Measurements from ENCODE around the gene VSNL1. TPM values are rescaled to one million over a fixed set of nuclear protein-coding genes. Genes with fewer than 3 reads are reported as not detected.

Gene VSNL1
- polyA plus RNA-seq, 1 donor = 4.9 TPM

DNA sequence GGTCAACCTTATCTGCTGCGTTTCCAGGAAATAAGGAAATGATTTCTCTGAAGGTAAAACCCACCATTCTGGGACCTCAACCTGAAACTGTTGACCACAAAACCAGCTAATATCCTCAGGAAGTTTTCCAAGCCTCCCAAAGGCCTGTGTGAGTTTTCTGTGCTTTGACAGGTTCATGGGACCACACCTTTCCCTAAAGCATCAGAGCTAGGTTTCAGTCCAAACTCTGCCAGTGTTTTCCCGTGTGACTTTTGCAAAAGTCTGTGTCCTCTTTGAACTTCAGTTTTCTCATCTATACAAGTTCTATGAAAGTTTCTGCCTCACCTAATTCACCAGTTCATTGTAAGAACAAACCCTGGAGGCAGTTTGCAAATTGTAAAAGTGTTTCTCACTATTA is 39.8 kb downstream of the VSNL1 start:
- DNase-seq (ENCODE audit: low read depth) = no peak

DNA sequence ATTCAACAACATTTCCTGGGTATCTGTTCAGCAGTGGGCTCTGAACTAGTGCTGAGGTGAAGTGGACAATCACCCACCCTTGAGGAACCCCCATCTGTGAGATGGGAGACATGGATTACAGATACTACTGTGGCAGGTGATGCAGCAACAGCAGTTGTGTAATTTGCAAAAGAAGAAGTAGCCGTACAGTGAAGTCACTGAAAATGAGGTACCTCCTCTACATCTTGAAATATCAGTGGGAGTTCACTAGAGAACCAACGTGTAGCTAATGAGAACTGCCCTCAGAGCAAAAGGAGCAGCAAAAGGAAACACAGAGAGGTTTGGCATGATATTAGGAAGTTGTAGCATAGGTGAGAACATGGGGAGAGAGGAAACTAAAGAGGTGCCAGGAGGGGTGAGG is 41.3 kb downstream of the VSNL1 start:
- DNase-seq (ENCODE audit: low read depth) = no peak

DNA sequence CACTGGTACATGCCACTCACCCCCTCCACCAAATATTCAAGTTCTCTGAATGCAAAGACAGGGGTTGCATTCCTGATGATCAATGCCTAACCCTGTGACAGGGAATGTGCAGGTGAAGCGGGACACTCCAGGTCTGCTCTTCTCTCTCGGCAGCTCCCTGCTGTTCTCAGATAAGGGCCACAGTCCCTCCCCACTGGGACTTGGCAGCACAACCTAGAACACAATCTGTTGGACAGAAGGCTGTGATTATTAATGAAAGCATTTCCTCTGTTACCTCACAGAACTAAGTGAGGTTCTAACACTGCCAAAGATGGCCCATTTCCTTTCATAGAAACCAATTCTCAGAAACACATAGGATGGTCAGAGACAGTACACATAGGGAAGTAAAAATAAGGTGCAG is 42.7 kb downstream of the VSNL1 start:
- no peak for DNase-seq (ENCODE audit: low read depth)

DNA sequence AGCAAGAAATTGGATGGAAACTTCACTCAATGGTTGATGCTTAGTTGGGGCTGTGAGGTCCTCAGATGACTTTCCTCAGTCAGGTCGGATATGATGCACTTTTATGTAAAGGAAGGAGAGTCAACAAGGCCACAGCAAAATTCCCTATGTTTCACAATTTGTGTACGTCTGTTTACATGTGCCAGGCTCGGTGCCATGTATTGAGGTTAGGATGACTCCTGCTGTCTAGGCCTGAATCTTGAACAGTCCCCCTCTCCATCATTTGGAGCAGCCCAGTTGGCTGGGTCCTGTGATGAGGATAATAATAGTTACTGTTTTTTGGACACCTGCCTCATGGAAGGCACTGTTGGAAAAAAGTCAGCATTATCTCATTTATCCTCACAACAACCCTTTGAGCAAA is 43.1 kb downstream of the VSNL1 start:
- DNase-seq (ENCODE audit: low read depth) = no peak

DNA sequence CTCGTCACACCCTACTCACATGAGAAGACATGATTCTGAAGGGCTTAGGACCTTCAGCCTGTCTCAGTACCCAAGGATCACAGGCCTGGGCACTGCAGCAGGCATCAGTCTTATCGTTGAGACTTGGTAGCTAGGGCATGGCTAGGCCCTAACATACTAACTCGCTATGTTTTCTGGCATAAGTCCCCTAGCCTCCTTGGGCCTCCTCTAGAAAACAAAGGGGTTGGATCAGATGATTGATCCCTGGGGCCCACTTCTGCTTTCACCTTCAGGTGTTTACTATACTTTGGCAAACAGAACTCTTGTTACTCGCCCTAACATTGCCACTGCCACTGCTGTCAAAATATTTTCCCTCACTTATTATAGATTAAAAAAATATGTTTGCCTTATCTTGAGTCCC is 44.2 kb downstream of the VSNL1 start:
- DNase-seq (ENCODE audit: low read depth) = no peak

DNA sequence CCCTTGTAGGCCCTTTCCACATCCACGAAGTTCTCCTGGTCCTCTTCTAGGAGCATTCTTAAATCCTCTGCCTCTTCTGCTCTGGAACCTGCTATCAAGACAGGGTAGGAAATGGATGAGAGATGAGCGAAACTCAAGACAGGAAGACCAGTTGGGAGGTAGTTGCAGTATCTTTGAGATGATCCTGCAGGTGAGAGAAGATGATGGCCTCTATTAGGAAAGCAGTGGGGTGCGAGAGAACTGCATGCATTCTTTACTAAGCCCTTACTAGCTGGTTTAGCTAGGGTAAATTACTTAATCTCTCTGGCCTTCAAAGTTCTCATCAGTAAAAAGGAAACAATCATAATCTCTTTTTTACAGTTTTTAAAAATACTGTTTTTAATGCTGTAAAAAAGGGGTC is 47.0 kb downstream of the VSNL1 start:
- no peak for DNase-seq (ENCODE audit: low read depth)

DNA sequence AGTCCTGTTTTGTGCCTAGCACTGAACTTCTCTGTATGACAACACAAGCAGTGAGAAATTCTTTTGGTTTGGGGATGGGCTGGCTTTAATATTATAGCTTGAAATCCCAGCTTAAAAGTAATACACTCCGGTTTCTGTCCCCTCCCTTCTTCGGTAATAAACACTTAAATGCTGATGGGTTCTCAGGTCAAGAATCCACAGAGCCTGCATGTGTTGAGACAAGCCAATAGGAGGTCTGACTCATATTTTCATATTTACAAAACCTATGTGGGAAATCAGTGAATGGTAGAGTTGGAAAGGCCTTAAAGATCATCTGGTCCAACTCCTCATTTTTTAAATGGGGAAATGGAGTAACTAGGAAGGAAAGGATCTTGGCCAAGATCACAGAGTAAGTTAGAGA is 47.5 kb downstream of the VSNL1 start:
- no peak for DNase-seq (ENCODE audit: low read depth)

DNA sequence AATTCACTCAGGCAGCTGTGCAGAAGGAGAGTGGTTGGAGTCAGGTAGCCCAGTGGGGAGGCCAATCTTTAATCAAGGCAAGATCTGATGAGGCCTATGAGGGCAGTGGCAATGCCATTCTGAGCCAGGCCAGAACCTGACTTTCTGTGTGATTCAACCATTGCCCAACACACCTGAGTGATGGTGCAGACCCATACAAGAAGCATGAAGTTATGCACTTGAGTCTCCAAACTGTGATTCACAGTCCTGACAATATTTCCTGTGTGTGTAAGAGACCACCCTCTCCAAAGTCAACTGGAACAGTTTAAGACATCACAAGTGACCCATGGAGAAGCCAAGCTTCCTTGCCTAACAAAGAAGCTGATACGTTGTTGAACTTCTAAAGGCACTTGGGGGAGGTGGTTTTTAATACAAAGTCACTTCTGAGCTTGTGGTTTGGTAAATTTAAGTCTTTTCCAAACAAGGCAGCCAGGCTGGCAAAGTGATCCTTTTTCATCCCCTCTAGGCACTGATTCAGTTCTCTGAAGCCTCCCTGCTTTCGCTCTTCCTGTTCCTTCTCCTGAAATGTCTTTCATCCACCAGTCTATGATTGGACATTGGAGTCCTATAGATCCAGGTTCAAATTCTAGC is 49.0 kb downstream of the VSNL1 start:
- no peak for DNase-seq (ENCODE audit: low read depth)

DNA sequence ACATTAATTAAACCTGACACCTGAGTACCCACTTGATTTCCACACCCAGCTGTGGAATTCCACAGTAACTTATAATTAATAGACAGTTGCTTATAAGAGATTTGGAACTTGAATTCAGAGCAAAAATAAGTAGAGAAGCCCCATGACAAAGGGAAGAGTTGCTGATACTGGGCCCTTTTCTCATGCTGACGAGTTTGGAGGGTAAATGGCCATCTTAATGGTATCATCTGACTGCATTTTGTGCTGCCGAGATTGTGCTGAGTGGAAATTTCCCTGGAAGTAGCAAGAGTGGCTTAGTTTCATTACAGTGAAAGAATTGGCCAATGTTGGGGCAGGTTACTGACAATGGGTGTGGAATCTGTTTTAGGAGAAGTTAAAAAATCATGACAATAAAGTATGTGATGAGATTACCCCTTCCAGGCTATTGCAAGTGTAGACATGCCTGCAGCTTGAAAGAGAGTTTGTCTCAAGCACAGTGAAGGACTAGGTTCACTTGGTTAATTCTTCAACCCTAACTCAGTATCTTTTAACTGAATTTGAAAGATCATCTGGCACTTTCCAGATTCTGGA is 49.9 kb downstream of the VSNL1 start:
- no peak for DNase-seq (ENCODE audit: low read depth)

DNA sequence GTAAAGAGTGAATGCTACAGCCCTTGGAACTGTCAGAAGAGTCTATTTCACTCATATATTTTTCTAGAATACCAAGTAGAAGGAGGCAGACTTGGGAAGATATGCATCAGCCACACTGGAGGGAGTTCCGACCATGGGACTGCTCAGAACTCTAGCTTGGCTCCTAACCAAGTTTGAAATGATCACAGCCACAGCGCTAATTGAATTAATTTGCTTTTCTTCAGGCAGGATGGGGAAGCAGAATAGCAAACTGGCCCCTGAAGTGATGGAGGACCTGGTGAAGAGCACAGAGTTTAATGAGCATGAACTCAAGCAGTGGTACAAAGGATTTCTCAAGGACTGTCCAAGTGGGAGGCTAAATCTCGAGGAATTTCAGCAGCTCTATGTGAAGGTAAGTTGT is 51.4 kb downstream of the VSNL1 start:
- DNase-seq (ENCODE audit: low read depth) = no peak

DNA sequence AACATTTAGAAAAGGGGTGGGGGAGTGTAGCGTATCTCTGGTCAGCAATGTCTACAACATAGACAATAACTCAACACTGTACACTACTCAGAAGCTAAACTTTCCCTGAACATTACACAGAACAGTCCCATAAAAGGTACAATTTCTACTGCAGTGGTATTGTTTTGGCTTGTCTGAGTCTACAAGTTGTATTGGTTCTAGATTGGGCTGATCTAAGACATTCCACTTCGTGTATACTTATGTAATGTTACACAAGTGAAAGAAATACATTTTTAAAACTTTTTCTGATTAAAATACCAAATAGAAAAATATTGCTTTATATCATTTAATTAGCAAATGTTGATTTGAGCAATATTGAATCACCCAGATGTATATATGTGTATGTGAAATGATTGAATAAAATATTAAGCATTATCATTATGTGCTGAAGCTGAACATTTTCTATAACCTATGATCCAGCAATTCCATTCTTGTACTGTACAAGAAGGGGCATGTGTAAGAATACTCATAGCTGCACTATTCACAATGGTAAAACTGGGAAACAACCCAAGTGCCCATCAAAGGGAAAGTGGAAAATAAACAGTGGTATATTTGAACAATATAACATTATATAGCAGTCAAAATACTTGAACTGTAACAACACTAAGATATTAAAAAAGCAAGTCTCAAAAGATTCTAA is 52.4 kb downstream of the VSNL1 start:
- DNase-seq (ENCODE audit: low read depth) = no peak

DNA sequence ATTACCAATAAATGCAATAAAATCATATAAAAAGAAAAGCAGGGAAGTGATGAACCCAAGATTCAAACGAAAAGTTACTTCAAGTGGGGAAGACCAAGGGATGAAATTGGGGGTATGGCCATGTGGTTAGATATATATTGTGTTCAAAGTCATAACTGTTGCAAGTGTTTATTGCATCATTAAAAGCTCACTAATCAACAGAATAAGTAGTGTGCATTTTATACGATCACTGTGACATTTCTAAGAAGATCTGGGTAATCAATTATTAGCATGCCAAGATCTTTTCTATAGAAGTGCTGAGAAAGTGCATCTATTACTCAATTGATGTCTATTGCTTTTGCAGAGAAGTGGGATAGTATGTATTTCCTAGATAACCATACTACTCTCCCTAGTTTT is 52.9 kb downstream of the VSNL1 start:
- DNase-seq (ENCODE audit: low read depth) = no peak

DNA sequence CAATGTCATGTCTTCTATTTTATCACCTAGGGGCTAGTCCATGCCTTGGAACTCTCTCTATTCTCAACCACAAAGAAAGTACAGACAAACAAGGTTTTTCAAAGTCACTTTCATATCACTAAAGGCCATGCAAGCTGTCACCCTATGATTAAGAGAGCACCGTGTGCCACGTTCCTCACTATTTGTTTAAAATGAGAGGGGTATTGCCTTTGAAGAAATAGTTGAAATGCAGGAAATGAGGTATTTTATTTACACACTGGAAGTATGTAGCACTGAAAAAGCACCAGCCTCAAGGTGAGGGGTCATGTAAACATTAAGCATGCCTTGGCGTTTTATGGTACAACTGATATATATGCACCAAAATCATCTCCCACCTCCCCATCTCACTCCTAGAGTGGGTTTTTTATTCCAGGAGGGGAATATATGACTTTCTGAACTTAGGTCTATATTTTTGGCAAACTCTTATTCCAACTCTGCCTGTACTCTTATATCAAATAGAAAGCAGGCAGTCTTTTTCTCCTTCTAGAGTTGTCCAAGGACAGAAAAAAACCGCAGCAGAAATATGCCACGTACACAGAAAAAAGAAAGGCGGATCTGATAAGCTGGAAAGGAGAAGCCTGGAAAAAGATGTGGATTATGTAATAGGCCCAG is 53.5 kb downstream of the VSNL1 start:
- DNase-seq (ENCODE audit: low read depth) = no peak

DNA sequence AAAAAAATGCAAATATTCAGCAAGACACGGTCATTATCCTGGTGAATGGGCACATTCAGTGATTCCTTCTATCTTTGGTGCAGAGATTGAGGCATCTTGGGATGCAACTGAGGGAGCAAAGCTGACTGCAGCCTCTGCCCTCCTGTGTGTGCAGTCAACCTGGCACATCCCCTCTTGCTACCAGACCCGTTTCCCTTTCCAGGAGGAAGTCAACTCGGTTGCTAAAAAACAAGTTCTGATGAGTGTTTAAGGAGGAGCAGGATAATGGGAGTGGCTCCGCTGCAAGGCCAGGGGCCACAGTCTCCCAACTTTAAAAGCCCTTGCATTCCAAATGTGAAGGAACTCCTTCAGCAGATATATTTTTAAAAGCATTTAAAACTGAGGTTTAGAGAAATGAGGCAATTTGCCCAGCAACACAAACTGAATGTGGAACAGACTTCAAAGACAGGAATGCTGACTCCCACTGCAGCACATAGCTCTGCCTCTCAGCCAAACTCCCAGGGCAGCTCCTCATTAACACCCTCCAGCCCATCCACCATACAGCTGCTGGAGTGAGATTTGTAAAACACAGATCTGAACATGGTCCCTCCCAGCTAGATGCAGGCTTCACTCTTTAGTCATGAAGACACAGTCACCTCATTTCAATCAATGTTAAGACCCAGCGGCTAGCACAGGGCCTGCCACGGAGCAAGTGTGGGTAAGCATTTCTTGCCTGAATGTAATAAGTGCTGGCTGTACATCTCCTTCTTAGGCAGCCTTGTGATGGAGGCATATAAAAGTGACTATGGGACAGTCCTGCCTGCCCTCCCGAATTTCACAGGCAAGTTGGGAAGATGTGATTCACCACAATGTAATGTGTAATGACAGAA is 54.3 kb downstream of the VSNL1 start:
- DNase-seq (ENCODE audit: low read depth) = no peak

DNA sequence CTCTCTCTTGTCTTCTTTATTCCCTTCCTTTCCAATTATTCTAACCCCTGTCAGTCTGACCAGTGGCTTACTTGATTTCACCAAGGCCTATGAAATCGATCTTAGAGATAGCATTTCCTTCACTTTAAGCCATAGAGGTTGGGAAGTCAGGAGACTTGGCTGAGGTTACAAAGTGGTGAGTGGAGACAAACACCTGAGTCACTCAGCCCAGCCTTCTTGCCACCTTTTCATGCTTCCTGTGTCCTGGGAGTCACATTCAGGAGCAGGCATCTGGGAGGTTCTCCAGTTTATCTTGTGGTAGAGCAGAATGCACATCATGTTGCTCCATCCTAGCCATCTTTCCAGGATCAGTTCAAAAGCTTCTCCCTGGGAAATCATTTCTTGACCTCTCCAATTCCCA is 59.1 kb downstream of the VSNL1 start:
- DNase-seq (ENCODE audit: low read depth) = no peak

DNA sequence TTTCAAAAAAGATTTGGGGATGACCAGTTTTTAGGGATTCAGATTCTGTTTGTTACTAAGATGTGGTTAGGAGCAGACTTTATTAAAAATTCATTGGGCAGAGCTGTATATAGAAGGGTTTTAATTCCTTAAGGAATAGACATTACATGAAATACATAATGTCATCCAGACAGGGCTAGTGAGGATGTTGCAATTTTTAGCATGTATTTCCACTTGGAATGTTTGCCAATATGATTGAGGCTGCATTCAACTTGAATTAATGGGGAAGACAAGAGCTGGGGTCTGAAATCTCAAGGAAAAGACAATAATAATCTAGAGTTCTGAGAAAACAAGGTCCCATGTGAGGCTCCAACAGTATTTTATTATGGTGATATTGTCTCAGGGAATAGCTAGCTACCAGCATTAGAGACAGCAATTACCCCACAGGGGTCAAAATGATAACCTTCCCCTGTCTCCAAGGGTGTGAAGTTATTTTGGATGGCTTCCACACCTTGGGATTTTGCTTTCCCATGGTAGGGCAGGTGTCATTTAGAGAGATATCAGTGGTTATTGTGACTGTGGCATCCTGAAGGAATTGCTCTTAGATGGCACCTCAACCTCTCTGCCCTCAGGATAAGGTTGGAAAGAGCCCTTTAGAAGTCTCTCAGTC is 60.2 kb downstream of the VSNL1 start:
- no peak for DNase-seq (ENCODE audit: low read depth)

DNA sequence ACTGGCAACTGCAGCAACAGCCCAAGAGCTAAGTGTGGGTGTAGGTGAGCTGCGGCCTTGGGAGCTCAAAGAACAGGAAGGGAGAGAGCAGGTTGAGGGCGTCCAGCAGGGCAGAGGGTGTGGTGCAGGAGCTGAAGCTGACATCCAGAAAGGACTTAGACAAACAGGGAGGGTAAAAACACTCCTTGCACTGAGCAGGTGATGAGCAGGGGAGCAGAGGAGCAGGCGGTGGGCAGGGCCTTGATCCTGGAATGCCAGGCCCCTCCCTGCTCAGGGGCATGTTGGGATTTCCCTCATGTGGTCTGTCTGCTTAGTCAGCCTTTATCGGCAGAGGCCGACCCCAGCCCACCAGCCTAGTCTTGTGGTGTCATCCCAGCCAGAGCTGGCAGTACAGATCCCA is 63.6 kb downstream of the VSNL1 start:
- no peak for DNase-seq (ENCODE audit: low read depth)

DNA sequence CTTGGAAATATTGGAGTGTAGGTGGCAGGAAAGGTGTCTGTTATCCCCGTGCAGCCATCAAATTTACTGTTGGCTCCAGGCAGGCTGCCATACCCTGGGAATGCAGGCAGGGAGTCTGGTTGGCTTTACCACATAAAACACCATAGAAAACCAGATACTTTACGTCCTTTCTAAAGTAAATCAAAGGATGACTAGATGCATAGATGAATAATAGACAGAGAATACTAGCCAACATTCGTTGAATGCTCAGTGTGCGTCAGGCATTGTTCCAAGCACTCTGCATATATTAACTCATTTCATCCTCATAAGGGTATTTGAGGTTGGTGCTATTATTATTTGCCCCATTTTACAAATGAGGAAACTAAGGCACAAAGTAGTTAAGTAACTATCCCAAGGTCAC is 65.2 kb downstream of the VSNL1 start:
- DNase-seq (ENCODE audit: low read depth) = no peak

DNA sequence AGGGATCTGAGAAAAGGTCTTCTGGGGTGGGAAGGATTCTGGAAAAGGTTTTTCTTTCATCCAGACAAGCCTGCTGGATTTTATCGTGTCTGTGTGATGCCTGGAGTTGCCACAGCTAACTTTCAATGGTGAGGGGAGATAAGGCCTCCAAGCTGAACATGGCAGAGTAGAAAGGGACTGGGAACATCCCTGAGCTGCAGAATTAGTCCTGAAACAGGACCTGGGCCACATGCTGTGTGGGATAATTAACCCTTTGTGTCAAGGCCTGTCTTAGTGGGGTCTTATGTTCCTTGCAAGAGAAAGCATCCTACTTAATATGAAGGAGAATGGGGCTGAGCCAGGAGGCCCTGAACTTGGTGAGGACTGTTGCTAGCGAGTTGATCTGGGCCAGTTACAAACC is 66.4 kb downstream of the VSNL1 start:
- no peak for DNase-seq (ENCODE audit: low read depth)

DNA sequence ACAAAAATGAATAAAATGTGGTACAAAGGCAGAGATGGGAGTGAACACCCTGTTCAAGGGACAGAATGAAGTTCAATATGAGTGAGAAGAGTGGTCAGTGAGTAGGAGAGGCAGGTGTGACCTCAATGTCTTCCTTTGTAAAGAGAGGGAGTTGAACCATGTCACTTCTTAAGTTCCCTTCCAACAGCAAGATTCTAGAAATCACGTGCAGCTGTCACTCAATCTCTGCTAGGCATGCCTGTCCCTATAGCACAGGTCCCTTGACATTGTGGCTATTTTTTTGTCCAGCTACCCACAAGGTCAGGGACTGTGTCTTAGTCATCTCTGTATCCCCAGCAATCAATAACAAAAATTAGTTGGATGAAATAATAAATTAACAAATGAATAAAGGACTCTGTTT is 66.9 kb downstream of the VSNL1 start:
- DNase-seq (ENCODE audit: low read depth) = no peak

DNA sequence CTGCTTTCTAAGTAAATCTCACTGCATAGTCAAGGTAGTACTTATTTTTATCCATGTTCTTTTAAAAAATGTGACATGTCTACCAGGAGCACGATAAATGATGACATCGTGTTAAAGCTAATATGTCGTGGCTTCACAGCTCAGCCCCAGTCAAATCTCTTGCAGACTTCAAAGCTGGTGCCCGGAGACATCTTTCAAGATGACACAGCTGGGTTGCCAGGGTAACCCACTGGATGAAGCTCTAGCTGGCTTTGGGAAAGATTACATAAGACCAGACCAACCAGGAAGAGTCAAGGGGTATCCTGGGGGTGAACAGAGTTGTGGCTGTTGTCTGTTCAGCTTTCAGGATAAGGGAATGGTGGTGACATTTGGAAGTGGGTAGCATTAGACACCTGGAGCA is 67.8 kb downstream of the VSNL1 start:
- no peak for DNase-seq (ENCODE audit: low read depth)

DNA sequence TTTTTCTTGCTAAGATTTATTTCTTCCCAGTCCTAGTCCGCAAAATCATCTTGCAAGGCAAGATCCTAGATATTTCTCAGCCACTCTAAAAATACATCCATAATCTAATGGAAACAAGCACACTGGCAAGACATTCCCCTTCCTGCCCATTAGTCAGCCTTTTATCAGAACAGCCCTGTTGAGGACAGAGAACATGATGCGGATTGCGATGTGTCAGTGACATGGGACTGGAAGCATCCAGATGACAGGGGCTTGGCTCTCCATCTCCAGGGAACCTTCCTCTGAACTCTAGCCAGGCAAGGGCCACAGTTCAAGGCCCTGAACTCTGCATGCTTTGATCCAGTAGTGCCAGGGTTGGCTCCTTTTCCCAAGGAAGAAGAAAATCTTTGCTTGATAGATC is 70.0 kb downstream of the VSNL1 start:
- DNase-seq (ENCODE audit: low read depth) = no peak

Measured in forelimb muscle (tissue), 1 donor.